Hematopoietic multipotent progenitor cell treated with erythropoietin and hydrocortisone succinate and interleukin-3 and kit ligand, for 4 days (in vitro differentiated cells): ENCODE data around the gene ARFGEF2.
"Not testable (repeated sequence)": the region's sequence is repeated elsewhere in the genome, so short reads cannot be mapped to it uniquely, and the experiment has no call there.

Source experiments
- DNase-seq: peaks from one replicate; pipeline ENCODE4 v3.0.0-alpha.2; 2015

Gene ARFGEF2

GRCh38 chr20:49009899-49010631, 88.6 kb downstream of the ARFGEF2 start:
- no peak for DNase-seq

GRCh38 chr20:49024220-49024619, 102.7 kb downstream of the ARFGEF2 start:
- DNase-seq, result no peak

GRCh38 chr20:49028177-49028576, 106.7 kb downstream of the ARFGEF2 start:
- not testable (repeated sequence) for DNase-seq

GRCh38 chr20:49028684-49029083, 107.2 kb downstream of the ARFGEF2 start:
- DNase-seq, result peak; percentile 69

- DNase-seq, result no peak
Measured at GRCh38 chr20:49029203-49029602, 107.7 kb downstream of the ARFGEF2 start.

- DNase-seq, result no peak
Measured at GRCh38 chr20:49030954-49031619, 109.6 kb downstream of the ARFGEF2 start.

- no peak for DNase-seq
Measured at GRCh38 chr20:49032455-49032854, 110.9 kb downstream of the ARFGEF2 start.

GRCh38 chr20:49034070-49034732, 112.7 kb downstream of the ARFGEF2 start:
- DNase-seq, result no peak

- peak; percentile 95 for DNase-seq
Measured at GRCh38 chr20:49037962-49038387, 116.5 kb downstream of the ARFGEF2 start.

- no peak for DNase-seq
Measured at GRCh38 chr20:49039854-49040253, 118.3 kb downstream of the ARFGEF2 start.

- no peak for DNase-seq
Measured at GRCh38 chr20:49043000-49043399, 121.5 kb downstream of the ARFGEF2 start.

- DNase-seq, result peak; percentile 41
Measured at GRCh38 chr20:49045440-49046086, 124.1 kb downstream of the ARFGEF2 start.

GRCh38 chr20:49046087-49046900, 124.8 kb downstream of the ARFGEF2 start, which contains the start of gene CSE1L:
TSS of gene CSE1L (plus strand) at chr20:49046312. CDS start at chr20:49058464, 12,152 bp downstream.
- DNase-seq, result peak; percentile 98

GRCh38 chr20:49052334-49052733, 130.8 kb downstream of the ARFGEF2 start:
- peak; percentile 26 for DNase-seq

- peak; percentile 75 for DNase-seq
Measured at GRCh38 chr20:49054056-49054643, 132.6 kb downstream of the ARFGEF2 start.

GRCh38 chr20:49063279-49063678, 141.8 kb downstream of the ARFGEF2 start:
- DNase-seq, result no peak

- DNase-seq, result no peak
Measured at GRCh38 chr20:49074521-49074920, 153.0 kb downstream of the ARFGEF2 start.

- no peak for DNase-seq
Measured at GRCh38 chr20:49078310-49078709, 156.8 kb downstream of the ARFGEF2 start.

GRCh38 chr20:49082295-49082694, 160.8 kb downstream of the ARFGEF2 start:
- not testable (repeated sequence) for DNase-seq
